Measurements from ENCODE around the gene ATP11B.

ATP11B gene

DNA sequence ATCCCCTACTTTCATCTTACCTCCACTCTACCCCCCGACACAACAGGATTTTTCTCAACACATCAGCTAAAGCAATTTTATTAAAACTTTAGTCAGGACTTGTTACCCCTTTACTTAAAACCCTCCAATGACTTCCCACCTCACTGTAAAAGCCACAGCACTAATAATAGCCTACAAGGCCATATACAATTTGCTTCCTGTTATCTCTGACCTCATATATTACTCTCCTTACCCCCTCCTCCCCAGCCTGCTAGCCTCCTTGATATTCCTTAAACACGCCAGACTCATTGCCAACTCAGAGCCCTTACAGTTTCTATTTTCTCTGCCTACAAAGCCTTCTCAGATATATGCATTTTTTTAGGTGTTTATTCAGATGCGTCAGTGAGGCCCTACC, 132.6 kb downstream of the ATP11B start:
- DNase-seq (ENCODE audit: low read depth), result no peak
- no peak for TF ChIP-seq CTCF (IDR thresholded peaks at IDR 0.05; ENCODE audit: low read length, missing control alignments)
- H3K4me3 ChIP-seq (replicated peaks; ENCODE audit: low read depth, low read length), result no peak overlapping the region

GRCh38 chr3:182935803-182936202, 142.5 kb downstream of the ATP11B start:
- no peak for TF ChIP-seq CTCF (IDR thresholded peaks at IDR 0.05; ENCODE audit: low read length, missing control alignments)
- no peak for DNase-seq (ENCODE audit: low read depth)
- no peak overlapping the region for H3K4me3 ChIP-seq (replicated peaks; ENCODE audit: low read depth, low read length)

DNA sequence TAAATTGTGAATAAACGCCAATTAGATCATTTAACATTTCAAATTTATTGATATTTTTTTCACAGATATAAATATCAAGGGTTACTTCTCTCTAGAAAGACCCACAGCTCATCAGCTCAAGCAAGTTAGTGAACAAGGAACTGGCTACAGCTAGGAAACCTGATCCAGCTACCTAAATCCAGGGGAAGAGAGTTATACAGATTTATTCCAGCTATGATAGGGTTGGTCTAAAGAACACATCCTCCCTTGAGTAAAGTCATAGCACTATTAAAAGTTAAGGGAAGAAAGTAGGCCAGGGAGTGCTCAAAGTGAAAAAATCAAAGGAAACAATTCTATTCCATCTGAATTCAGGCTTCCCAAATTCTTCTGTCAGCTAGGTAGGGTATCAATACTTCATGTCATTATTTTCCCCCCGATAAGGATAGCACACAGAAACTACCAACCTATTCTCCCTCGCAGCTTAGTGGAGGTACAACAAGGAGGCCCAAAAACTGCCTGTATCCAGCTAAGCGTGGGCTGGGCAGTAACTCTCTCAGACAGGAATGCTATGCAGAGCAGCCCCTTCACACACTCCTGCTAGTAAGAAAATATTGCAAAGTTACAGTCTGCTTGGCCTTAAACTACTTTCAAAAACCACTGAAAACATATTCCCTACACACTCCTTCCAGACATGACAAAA, 143.1 kb downstream of the ATP11B start:
- no peak for TF ChIP-seq CTCF (IDR thresholded peaks at IDR 0.05; ENCODE audit: low read length, missing control alignments)
- DNase-seq (ENCODE audit: low read depth), result no peak
- no peak overlapping the region for H3K4me3 ChIP-seq (replicated peaks; ENCODE audit: low read depth, low read length)

DNA sequence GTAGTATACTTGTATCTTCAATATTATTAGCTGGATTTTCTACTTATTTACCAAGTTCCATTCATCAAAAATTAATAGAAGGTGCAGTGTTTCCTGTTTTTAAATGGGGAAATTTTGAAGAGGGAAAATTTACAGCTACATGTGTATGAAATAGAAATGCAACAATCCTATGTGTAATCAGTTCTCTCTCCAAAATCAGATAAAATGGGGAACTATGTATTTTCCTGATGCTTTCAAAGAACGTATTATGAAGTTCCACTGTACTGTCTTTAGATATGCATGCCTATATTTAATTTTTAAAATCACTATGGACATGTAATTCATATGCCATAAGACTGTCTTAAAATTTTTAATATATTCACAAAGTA, 143.6 kb downstream of the ATP11B start:
- H3K4me3 ChIP-seq (replicated peaks; ENCODE audit: low read depth, low read length), result no peak overlapping the region
- TF ChIP-seq CTCF (IDR thresholded peaks at IDR 0.05; ENCODE audit: low read length, missing control alignments), result no peak
- no peak for DNase-seq (ENCODE audit: low read depth)

DNA sequence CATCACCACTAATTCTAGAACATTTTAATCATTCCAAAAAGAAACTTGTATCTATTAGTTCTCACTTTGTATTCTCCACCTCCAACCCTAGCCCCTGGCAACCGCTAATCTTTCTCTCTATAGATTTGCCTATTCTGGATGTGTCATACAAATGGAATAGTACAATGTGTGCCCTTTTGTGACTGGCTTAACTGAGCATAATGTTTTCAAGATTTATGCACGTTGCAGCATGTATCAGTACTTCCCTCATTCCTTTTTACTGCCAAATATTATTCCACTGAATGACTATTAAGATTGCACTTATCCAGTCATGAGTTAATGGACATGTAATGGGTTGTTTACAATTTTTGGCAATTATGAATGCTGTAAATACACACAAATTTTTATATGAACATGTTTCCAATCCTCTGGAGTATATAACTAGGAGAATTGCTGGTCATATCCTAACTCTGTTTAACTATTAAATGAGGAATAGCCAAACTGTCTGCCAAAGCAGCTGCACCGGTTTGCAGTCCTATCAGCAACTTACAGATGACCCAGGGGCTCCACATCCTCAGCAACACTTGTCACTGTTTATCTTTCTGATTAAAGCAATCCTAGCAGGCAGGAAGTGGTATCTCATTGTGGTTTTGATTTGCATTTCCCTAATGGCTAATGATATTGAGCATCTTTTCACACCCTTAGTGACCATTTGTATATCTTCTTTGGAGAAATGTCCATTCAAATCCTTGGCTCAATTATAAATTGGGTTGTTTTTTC, 144.2 kb downstream of the ATP11B start:
- H3K4me3 ChIP-seq (replicated peaks; ENCODE audit: low read depth, low read length), result no peak overlapping the region
- no peak for DNase-seq (ENCODE audit: low read depth)
- no peak for TF ChIP-seq CTCF (IDR thresholded peaks at IDR 0.05; ENCODE audit: low read length, missing control alignments)

- H3K4me3 ChIP-seq (replicated peaks; ENCODE audit: low read depth, low read length), result no peak overlapping the region
- no peak for DNase-seq (ENCODE audit: low read depth)
- no peak for TF ChIP-seq CTCF (IDR thresholded peaks at IDR 0.05; ENCODE audit: low read length, missing control alignments)
Observed at GRCh38 chr3:182940266-182940808, 147.0 kb downstream of the ATP11B start.

All from fibroblast of pulmonary artery (primary cell).